Urinary bladder (tissue), 4 donors: Measurements from ENCODE around the gene UBE2G1. TPM values are rescaled to one million over a fixed set of nuclear protein-coding genes. Genes with fewer than 3 reads are reported as not detected.
"Not testable (repeated sequence)": the region's sequence is repeated elsewhere in the genome, so short reads cannot be mapped to it uniquely, and the experiment has no call there.

ENCODE experiments used
- DNase-seq: peaks from one replicate; pipeline ENCODE4 v3.0.0-alpha.2; 2015; ENCODE audit errors: extremely low spot score
- H3K27ac ChIP-seq: one replicate; pipeline ENCODE4 v1.5.1; 2013; ENCODE audit warnings: low read depth, mild to moderate bottlenecking, moderate library complexity
- H3K36me3 ChIP-seq: one replicate; pipeline ENCODE4 v1.6.1; 2013; ENCODE audit warnings: mild to moderate bottlenecking, moderate library complexity; ENCODE audit not compliant: insufficient read depth
- H3K4me1 ChIP-seq: one replicate; pipeline ENCODE4 v1.6.1; 2013; ENCODE audit warnings: mild to moderate bottlenecking, moderate library complexity; ENCODE audit not compliant: insufficient read depth
- H3K4me3 ChIP-seq: one replicate; pipeline ENCODE4 v1.5.1; 2013; ENCODE audit warnings: low read depth, low read length
- WGBS: extraction: QIAGEN DNeasy Blood & Tissue Kit; methylation state at CpG from one replicate; pipeline ENCODE4 v1.1.7; 2013; 5-methylcytosine and 5-hydroxymethylcytosine counted together
- polyA plus RNA-seq: library from polyadenylated mRNA; stranded (reverse); fragments of 200-250 nt; gene quantifications from one replicate; pipeline ENCODE4 v1.2.3, GENCODE V29; 2013
- total RNA-seq: library from RNA; depleted of rRNA; stranded (reverse); fragments of >200 nt; gene quantifications from one replicate; pipeline ENCODE4 v1.2.3, GENCODE V29; 2014
- donor health status: healthy with polysubstance abuse.
- donor health status: healthy.

The UBE2G1 gene
- total and polyA plus RNA-seq, 2 donors: 39.5 to 56.8 TPM

- Histone ChIP-seq H3K36me3 (no peaks in the 10 kb centered on the region), H3K4me3 (peak overlapping the region; percentile 99), H3K27ac (peak overlapping the region; percentile 96), H3K4me1 (no peaks in the 10 kb centered on the region)
- WGBS: under 1% methylated on average over 38 of the region's 38 CpGs
- DNase-seq: peak; percentile 86
Observed at GRCh38 chr17:4365103-4365627, 1.3 kb downstream of the UBE2G1 start.

- Histone ChIP-seq H3K36me3 (no peaks in the 10 kb centered on the region), H3K27ac (no peak overlapping the region), H3K4me1 (no peaks in the 10 kb centered on the region), H3K4me3 (peak overlapping the region; percentile 99)
- DNase-seq: no peak
- WGBS: 60% methylated on average over 18 of the region's 18 CpGs
Observed at GRCh38 chr17:4364622-4365041, 1.8 kb downstream of the UBE2G1 start.

GRCh38 chr17:4362141-4362540, 4.3 kb downstream of the UBE2G1 start:
- Histone ChIP-seq H3K36me3 (no peaks in the 10 kb centered on the region), H3K27ac (no peak overlapping the region), H3K4me1 (no peaks in the 10 kb centered on the region), H3K4me3 (no peak overlapping the region)
- WGBS: 63% methylated on average over 4 of the region's 4 CpGs
- no peak for DNase-seq

- 94% methylated on average over 4 of the region's 4 CpGs for WGBS
- Histone ChIP-seq H3K4me3 (no peak overlapping the region), H3K36me3 (no peaks in the 10 kb centered on the region), H3K27ac (no peak overlapping the region), H3K4me1 (no peaks in the 10 kb centered on the region)
- DNase-seq: no peak
Observed at GRCh38 chr17:4358154-4358553, 8.3 kb downstream of the UBE2G1 start.

- no peaks in the 10 kb centered on the region for H3K4me1 ChIP-seq
- H3K4me3 ChIP-seq: no peak overlapping the region
- no peak for DNase-seq
- H3K36me3 ChIP-seq: no peaks in the 10 kb centered on the region
- WGBS: 94% methylated on average over 1 of the region's 1 CpG
- no peak overlapping the region for H3K27ac ChIP-seq
Observed at GRCh38 chr17:4357671-4358070, 8.8 kb downstream of the UBE2G1 start.

- H3K27ac ChIP-seq: no peak overlapping the region
- WGBS: 51% methylated on average over 3 of the region's 3 CpGs
- DNase-seq: no peak
- no peaks in the 10 kb centered on the region for H3K36me3 ChIP-seq
- H3K4me3 ChIP-seq: no peak overlapping the region
- H3K4me1 ChIP-seq: no peaks in the 10 kb centered on the region
Observed at GRCh38 chr17:4357030-4357628, 9.3 kb downstream of the UBE2G1 start.

- Histone ChIP-seq H3K27ac (no peak overlapping the region), H3K4me3 (no peak overlapping the region), H3K4me1 (no peaks in the 10 kb centered on the region), H3K36me3 (no peaks in the 10 kb centered on the region)
- 82% methylated on average over 11 of the region's 11 CpGs for WGBS
- no peak for DNase-seq
Observed at GRCh38 chr17:4354862-4355514, 11.5 kb downstream of the UBE2G1 start.

GRCh38 chr17:4354206-4354605, 12.3 kb downstream of the UBE2G1 start:
- no peaks in the 10 kb centered on the region for H3K4me1 ChIP-seq
- H3K4me3 ChIP-seq: no peak overlapping the region
- DNase-seq: no peak
- no peak overlapping the region for H3K27ac ChIP-seq
- WGBS: 67% methylated on average over 2 of the region's 2 CpGs
- H3K36me3 ChIP-seq: no peaks in the 10 kb centered on the region

- H3K4me3 ChIP-seq, H3K27ac ChIP-seq, DNase-seq, H3K36me3 ChIP-seq, H3K4me1 ChIP-seq: not testable (repeated sequence)
- WGBS: 98% methylated on average over 2 of the region's 2 CpGs
Observed at GRCh38 chr17:4350214-4350613, 16.3 kb downstream of the UBE2G1 start.

GRCh38 chr17:4345581-4346252, 20.8 kb downstream of the UBE2G1 start:
- 68% methylated on average over 2 of the region's 2 CpGs for WGBS
- H3K4me1 ChIP-seq: no peaks in the 10 kb centered on the region
- no peak overlapping the region for H3K27ac ChIP-seq
- no peak for DNase-seq
- H3K36me3 ChIP-seq: no peaks in the 10 kb centered on the region
- H3K4me3 ChIP-seq: no peak overlapping the region

GRCh38 chr17:4344926-4345325, 21.5 kb downstream of the UBE2G1 start:
- 64% methylated on average over 1 of the region's 1 CpG for WGBS
- Histone ChIP-seq H3K4me3 (no peak overlapping the region), H3K36me3 (no peaks in the 10 kb centered on the region), H3K4me1 (no peaks in the 10 kb centered on the region), H3K27ac (no peak overlapping the region)
- no peak for DNase-seq

- WGBS: 71% methylated on average over 5 of the region's 5 CpGs
- no peaks in the 10 kb centered on the region for H3K36me3 ChIP-seq
- no peak overlapping the region for H3K4me3 ChIP-seq
- no peak for DNase-seq
- H3K4me1 ChIP-seq: no peaks in the 10 kb centered on the region
- H3K27ac ChIP-seq: no peak overlapping the region
Observed at GRCh38 chr17:4342535-4342934, 23.9 kb downstream of the UBE2G1 start.

GRCh38 chr17:4341616-4341977, 24.9 kb downstream of the UBE2G1 start:
- DNase-seq: no peak
- no peaks in the 10 kb centered on the region for H3K4me1 ChIP-seq

More at GRCh38 chr17:4341616-4341977, 24.9 kb downstream of the UBE2G1 start:
- Histone ChIP-seq H3K4me3 (no peak overlapping the region), H3K36me3 (no peaks in the 10 kb centered on the region), H3K27ac (no peak overlapping the region)
- 66% methylated on average over 4 of the region's 4 CpGs for WGBS
